HG03439 (cell line): ENCODE measurements around the gene TDRD9.

ENCODE experiments used
- ATAC-seq: cut with Tn5 transposase; IDR thresholded peaks from one replicate; pipeline ENCODE4 v1.9.1; 2021; ENCODE audit warnings: mild to moderate bottlenecking, moderate library complexity; ENCODE audit not compliant: unreplicated experiment

TDRD9 gene

GRCh38 chr14:104020471-104020870 lies 92.2 kb downstream of the TDRD9 start:
- ATAC-seq: no peak

GRCh38 chr14:104023325-104024055 lies 95.2 kb downstream of the TDRD9 start:
- ATAC-seq: no peak

GRCh38 chr14:104025534-104025933 lies 97.3 kb downstream of the TDRD9 start:
- no peak for ATAC-seq

GRCh38 chr14:104026024-104026423 lies 97.8 kb downstream of the TDRD9 start:
- ATAC-seq: no peak

GRCh38 chr14:104030958-104031357 lies 102.7 kb downstream of the TDRD9 start:
- no peak for ATAC-seq

- ATAC-seq: no peak
Observed at GRCh38 chr14:104031384-104031783, 103.1 kb downstream of the TDRD9 start.

DNA sequence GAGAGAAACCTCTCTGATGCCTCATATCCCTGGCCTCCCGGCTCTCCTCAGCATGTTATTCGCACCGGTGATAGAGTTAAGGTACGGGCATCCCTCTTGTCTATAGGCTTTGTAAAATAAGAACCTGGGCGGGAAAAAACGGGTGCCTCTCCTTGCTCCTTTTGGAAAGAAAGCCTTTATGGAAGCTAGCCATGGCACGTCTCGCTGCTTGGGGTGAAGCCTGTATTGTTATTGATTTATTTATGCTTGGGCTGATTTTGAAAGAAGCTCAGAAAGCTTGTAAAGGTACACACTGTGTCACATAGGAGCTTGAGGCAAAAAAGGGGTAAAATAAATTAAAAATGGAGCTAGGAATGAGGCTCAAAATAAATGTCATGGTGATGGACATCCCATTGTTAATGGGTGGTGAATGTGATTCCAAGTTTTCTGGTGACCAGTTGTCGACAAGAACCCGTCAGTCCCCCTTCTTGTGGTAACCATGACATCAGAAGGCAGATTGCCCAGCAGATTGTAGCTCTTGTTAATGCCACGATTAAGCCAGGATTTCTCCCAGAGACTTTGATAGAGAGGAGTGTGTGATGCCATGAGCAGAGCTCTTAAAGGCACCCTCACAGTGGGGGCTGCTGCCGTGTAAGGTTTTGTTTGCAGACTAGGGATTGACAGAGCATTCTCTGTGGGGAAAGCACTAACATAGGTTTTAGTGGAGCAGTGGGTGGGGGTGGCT lies 106.9 kb downstream of the TDRD9 start:
- ATAC-seq: no peak

- no peak for ATAC-seq
Observed at GRCh38 chr14:104036212-104036611, 108.0 kb downstream of the TDRD9 start.

DNA sequence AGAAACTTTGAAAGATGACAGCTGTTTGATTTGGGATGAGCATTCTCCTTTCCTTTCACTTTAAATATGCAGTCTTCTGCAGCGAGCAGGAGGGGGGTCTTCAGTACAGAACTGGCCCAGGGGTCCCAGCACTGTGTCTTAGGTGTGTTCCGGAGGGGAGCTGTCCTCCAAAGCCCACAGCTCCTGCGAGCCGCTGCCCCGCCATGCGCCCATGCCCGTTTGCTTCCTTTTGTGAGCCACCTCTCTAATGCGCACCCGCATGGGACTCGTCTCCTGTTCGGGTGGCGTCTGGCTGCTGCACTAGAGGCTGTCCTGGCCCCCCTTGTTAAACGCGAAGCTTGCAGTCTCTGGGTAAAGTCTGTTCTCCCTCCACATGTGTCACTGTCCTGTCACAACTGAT lies 108.8 kb downstream of the TDRD9 start:
- no peak for ATAC-seq

DNA sequence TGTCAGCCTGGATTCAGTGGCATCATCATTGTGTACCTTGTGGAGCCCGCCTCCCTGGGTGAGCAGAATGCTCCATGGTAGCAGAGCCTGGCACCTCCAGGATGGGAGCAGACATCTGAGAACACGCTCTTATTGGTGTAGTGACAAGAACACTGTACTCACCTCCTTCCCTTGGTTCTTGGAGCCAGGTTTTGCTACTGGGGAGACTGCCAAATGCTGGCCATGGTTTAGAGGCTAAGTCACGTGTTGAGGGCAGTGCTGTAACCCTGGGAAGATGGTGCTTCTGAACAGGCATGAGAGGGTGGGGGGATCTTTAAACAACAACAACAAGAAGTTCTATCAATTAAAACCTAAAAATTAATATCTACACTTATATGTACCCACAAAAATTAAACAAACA lies 109.6 kb downstream of the TDRD9 start:
- no peak for ATAC-seq

- ATAC-seq: no peak
Observed at GRCh38 chr14:104039214-104039613, 111.0 kb downstream of the TDRD9 start.

DNA sequence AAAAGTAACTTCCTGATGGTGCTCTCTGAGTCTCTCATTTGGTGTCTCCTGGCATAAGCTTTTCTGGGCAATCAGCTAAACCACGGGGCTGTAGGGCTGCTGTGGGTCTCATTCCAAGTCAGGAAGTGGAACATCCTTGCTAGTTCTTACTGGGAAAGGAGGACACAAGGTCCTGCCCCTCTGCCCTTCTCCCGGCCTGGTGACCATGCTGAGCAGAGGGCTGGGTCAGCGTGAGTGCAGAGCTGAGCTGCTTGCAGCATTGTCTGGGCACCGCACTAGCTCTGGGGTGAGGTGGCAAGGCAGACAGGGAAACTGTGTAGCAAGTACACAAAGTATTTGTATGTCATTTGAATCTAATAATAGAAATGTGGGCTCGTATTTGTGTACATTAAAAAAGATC lies 112.3 kb downstream of the TDRD9 start:
- no peak for ATAC-seq

- ATAC-seq: no peak
Observed at GRCh38 chr14:104041430-104042104, 113.3 kb downstream of the TDRD9 start.

GRCh38 chr14:104044016-104044415 lies 115.8 kb downstream of the TDRD9 start:
- no peak for ATAC-seq

GRCh38 chr14:104047761-104048160 lies 119.5 kb downstream of the TDRD9 start:
- ATAC-seq: no peak

DNA sequence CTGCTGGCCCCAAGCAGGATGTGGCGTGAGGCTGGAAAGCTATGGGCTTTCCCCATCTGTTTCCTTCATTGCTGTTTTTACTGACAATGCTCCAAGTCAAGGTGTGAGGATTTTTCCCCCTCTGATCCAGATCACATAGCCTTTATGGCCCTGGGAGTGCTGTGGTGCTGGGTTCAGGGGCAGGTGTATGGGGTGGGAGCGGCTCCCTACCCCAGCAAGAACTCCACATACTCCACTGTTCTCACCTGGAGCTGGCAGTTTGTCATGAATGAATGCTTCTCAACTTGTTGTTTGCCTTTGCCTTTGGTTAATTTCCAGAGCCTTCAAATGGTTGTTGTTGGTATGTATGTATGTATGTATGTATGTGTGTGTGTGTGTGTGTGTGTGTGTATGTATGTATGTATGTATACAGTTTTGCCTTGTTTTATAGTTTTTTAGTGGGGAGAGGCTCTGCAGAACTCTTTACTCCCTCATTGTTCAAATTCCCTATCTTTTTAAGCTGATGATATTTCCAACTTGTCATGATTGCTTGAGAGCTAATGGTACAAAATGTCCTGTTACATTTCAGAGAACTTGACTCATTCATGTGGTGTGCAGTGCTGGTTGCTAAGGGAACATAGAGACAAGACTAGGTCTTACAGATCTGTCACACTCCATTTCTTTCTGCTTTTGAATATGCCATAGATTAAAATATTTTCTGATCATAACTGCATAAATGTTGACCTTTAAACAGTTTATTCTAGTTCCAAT lies 120.7 kb downstream of the TDRD9 start:
- ATAC-seq: no peak

GRCh38 chr14:104049576-104050240 lies 121.5 kb downstream of the TDRD9 start:
- no peak for ATAC-seq

DNA sequence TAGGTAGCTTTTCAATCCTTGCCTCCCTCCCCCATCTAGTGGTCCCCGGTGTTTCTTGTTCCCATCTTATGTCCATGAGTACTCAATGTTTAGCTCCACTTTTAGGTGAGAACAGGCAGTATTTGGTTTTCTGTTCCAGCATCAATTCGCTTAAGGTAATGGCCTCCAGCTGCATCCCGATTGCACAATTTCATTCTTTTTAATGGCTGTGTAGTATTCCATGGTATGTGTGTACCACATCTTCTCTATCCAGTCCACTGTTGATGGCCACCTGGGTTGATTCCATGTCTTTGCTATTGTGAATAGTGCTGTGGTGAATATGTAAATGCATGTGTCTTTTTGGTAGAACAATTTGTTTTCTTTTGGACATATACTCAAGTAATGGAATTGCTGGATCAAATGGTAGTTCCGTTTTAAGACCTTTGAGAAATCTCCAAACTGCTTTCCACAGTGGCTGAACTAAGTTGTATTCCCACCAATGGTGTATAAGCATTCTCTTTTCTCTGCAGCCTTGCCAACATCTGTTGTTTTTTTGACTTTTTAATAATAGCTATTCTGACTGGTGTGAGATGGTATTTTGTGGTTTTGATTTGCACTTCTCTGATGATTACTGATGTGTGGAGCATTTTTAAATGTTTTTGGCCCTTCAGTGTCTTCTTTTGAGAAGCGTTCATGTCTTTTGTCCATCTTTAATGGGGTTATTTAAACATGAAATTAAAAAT lies 123.0 kb downstream of the TDRD9 start:
- no peak for ATAC-seq

- ATAC-seq: no peak
Observed at GRCh38 chr14:104054222-104054905, 126.1 kb downstream of the TDRD9 start.
